Hematopoietic multipotent progenitor cell treated with erythropoietin and hydrocortisone succinate and interleukin-3 and kit ligand, for 4 days (in vitro differentiated cells): ENCODE data around the gene CCDC88C.

ENCODE experiments used
- DNase-seq: peaks from one replicate; pipeline ENCODE4 v3.0.0-alpha.2; 2015

CCDC88C gene

DNA sequence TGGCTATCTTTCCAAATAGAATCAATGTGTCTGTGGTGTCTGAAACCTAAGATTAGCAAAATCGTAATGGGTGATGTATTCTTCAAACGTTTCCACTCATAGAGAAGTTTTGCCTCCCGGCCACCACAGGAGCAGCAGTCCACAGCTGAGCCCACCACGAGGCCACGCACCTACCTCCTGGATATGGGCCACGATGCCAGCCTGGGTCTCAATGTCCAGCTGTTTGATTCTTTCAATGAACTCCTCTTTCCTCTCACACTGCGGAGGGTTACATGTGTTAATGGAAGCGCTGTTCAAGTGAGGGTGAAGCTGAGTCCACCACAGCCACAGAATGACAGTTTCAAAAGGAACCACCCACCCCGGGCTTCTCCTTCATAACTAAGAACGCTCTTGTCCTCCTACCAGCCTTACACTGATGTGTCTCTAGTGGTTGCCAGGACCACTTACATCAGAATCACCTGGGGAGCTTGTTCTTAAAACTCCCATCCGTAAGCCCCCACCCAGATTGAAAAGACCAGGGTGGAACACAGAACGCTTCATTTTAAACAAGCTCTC, 75.3 kb downstream of the CCDC88C start:
- DNase-seq, result peak; percentile 48

DNA sequence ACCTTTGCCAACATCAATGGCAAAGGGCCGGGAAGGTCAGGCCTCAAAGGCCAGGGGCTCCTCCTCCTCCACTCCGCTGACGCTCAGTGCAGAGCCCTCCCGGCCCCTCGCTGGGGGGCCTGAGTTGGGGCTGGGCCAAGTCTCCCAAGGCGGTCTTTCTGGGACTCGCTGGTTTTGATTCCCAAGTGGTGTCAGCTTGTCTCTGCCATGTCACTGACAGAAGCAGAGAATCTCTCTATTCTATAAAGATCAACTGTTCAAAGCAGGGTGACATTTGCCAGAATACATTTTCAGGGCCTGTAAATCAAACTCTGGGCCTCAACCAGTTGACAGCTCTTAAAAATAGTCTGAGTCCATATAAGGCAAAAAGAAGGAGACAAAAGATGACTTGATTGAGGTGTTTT, 75.9 kb downstream of the CCDC88C start:
- DNase-seq, result no peak

DNA sequence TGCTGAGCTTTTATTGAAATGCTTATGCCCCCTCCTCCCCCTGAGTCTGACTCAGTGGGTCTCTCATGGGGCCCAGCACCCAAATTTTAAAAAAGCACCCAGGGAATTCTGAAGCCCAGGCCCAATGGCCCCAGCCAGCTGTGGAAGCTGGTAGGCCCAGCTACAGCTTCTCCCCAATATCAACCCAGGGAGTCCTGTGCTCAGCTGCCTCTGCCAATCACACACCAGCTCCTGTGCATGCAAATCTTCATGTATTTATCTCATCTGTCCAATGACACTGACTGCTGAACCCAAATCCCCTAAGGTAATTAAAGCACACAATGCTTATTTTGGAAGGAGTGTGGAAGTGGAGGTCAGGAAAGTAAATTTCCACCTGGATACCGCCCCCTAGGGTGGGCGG, 76.3 kb downstream of the CCDC88C start:
- DNase-seq, result no peak

DNA sequence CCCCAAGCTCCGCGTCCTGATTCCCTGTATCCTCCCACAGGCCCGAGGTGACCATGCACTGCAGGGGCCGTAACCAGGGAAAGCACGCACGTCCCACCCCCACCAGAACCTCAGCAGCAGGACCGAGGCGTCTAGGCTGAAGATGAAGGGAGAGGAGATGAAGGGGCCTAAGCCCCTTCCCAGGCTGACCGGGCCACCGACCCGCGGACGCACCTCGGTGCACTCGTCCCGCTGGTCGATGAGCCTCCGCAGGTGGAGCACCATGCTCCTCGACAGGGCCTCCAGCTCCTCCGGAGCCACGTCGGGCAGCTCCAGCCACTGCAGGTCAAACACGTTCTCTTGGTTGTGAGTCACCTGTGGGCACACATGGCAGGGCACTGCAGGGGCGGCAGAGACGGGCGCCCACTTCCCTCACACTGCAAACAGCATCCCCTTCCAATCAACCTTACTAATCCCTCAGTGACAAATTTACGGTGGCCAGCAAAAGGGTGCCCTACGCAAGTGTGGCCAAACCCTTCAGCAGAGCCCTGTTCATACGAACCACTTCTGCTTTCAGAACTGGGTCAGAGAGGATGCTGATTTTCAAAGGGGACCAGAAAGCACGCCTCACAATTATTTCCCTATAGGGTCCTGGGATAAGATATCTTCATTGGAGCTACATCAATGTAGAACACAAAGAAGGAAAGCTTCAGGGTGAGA, 77.8 kb downstream of the CCDC88C start:
- DNase-seq, result no peak

DNA sequence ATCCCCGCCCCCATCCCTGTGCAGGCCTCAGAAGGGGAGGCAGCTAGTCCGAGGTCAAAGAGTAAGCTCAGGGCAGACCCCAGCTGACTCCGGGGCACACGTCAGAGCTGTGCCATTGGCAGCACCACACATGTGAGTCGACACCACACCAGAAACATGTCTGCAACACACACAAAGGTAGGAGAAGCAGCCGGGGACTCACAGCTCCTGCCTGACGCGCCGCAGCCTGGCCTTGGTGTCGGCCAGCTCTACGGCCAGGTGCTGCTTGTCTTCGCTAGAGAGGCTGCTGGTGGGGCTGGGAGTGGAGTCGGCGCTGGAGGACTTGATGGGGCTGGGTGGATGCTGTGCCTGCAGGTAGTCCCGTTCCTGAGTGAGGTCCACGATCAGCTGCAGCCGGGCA, 78.5 kb downstream of the CCDC88C start:
- DNase-seq, result no peak

DNA sequence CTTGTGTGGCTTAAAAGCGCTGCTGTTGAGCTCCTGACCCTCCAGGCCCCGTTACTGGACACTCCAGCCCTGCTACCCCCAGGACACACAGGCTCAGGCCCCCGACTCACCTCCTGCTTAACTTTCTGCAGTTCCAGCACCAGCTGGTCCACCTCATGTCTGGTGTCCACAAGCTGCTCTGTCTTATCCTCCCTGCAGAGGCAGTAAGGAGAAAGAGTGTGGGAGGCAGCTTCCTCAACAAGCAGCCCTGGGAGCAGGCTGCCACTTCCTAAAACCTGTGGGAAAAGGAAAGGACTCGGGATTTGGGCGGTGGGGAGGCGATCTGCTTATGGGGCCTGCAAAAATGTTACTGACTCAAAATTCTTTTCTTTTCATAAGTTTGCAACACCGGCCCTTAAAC, 79.2 kb downstream of the CCDC88C start:
- no peak for DNase-seq

DNA sequence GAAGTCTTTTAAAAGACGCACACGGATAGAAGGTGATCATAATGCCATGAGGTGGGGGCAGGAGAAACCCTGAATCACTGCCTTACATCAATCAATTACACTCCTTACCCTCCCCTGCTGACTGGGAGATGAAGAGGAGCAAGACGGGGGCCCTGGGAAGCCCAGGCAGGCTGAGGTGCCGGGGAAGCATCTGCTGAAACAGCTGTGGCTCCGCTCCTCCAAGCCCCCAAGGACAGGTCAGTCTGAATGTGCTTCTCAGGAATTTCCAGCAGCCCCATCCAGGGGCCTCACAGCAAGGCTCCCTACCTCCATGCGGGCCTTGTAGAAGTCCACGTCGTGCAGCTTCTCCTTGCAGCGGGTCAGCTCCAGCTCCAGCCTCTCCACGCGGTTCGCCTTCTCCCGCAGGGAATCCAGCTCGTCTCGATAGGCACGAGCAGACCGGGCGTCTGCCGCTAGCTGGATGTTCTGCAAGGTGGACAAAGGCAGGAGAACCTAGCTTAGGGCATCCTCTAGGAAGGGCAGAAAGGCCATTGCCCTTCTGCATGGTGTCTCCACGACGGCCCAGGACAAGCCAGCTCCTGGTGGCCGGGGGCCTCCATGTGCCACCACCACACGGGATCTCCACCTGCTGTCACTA, 79.8 kb downstream of the CCDC88C start:
- DNase-seq, result no peak

DNA sequence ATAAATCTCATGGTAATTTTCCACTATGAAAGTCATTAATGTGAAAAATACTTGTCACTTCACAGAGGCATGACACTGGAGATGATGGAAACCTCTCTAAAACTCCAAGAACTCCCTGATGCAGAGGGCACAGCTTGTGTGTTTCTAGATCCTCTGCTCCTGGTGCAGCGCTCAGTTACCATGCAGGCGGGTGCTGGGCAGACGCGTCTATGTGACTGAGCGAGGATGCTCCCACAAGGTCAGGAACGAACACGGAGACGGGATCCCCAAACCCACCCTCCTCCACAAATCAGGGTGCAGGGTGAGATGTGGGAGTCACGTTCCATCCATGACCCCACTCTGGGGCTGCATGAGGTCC, 81.5 kb downstream of the CCDC88C start:
- DNase-seq, result no peak

DNA sequence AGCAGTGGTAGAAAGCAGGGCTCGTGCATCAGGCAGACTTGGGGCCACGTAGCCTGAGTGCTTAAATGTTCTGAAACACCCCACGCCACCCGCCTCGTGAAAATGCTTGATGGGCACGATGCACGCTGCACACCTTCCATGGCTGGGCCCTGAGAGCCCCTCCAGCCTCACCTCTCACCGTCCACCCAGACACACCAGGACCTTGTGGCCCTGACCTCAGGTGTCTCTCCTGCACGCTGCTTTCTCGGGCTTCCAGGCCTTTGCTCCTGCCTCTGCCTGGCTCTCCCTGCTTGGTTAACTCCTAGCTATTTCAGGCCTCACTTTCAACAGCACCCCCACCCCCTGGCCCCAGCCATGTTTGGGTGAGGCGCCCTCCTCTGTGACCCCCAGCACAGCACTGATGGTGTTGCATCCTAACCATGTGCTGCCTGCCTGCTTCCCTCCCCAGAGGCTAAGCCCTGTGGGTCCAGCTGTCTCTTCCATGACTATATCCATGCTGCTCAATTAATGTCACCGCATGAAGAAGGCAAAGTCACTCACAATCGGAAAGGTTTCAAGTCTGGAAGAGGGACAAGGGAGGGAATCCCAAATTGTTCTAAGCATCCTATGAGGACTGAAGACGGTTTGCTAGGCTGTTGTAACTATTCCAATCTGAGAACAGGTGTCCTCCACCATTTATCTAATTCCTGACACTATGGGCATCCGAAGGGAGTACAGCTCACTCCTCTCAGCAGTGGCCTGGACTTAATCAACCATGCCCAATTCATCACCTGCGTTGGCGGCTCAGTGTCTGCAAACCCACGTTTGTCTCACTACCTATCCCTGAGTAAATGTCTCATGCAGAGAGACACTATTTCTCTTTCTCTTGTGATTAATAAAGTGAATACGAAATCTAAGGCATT, 82.2 kb downstream of the CCDC88C start:
- no peak for DNase-seq

DNA sequence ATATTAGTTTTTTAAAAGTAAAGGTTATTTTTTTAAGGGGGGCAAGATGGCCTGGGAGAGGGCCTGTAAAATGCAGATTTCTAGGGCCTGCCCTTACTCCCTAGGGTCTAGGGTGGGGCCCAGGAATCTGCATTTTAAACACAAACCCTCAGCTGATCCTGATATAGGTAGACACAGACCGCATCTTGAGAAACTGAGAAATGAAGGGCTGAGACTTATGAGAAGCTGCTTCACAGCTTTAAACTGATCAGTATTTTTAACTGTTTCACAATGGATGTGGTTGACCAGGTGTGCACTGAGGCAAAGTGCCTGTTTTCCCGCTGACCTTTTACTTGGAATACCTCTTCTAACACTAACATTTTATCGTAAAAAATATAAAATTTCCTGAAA, 84.0 kb downstream of the CCDC88C start:
- DNase-seq, result no peak

DNA sequence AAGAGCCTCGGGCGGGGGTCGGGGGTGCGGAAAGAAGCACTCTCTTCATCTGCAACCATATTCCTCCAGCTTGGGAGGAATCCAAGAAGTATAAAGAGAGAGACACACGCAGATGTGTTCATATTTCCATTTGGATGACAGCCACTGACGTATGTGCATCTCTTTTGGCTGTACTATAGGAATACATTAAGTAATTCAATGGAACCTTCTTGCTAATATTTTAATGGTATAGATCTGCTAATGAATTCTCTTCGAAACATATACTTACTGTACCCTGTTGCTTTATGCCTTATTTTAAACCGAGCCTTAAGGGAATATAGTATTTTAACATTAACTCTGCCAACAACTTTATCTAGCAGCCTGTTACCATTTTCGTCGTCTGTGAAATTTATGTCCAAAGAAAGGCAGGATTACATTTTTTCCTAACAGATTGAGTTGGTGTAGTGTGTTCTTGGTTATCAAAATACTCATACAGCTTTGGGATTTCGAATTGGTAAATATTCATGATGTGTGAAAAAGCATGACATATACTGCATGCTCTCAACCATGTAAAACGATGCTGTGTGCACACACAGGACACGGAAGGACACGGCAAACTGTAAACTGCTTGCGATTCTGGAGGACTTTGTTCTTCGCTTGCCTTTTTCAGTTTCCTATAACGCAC, 84.5 kb downstream of the CCDC88C start:
- DNase-seq, result no peak

DNA sequence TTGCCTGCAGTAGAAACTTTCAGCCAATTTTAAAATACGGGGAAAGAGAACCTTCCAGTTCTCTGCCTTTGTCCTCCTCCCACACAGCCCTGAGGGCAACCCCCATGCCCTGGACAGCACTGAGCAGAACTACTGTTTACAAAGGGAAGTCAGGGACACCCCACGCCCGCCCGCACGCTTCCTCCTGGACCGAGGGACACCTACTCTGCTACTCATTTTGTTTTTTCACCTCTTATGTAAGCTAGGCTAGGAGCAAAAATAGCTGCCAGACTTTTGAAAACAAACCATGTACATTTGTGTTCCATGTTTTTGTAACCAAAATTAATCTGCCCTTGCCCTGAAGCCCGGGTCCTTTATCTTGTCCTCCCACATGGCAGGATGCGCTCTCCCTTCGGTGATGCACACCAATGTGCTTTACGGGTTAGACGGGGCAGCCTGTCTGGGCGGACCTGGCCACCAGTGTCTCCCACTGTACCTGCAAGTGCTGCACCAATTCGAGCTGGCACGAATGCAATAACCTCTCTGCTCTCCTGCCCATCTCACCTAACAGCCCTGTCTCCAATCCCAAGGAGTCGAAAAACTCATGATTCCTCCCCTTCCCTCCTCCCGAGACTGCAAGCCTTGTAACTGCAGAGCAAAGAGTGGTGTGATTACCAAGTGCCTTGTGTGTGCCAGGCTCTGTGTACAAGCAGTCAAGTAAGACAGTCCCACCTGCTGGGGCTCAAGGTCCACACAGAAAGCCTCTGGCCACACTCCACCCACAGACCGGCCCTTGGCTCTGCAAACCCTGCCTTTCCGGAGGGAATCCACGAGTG, 85.2 kb downstream of the CCDC88C start:
- peak; percentile 85 for DNase-seq

DNA sequence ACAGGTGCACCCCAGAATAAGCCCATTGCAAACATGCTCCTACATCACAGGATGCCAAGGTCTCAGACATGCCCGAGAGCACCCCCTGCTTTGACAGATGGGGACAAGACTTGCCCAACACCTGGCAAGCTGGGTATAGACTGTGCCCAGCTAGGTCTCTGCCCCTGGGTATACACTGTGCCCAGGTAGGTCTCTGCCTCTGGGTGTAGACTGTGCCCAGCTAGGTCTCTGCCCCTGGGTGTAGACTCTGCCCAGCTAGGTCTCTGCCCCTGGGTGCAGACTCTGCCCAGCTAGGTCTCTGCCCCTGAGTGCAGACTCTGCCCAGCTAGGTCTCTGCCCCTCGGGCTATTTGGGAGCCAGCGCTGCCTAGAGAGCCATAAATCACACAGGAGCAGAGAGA, 85.9 kb downstream of the CCDC88C start:
- no peak for DNase-seq

DNA sequence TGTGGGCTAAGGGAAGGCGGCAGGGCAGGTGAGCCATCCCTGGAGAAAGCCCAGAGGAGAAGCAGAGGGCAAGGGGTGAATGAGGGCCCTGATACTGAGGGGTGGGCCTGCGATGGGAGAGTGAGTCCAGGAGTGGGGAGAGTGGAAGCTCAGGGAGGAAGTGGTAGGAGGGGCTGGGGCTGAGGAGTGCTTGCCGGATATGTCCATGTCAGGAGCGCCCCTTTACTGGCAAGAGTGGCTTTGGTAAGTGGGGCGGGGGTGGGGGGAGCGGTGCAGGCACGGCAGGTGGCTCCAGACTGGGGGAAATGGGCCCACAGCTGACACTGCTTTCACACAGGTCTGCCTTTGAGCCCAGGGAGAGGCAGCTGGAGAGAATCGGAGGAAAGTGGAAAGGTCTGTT, 86.8 kb downstream of the CCDC88C start:
- DNase-seq, result peak; percentile 43

DNA sequence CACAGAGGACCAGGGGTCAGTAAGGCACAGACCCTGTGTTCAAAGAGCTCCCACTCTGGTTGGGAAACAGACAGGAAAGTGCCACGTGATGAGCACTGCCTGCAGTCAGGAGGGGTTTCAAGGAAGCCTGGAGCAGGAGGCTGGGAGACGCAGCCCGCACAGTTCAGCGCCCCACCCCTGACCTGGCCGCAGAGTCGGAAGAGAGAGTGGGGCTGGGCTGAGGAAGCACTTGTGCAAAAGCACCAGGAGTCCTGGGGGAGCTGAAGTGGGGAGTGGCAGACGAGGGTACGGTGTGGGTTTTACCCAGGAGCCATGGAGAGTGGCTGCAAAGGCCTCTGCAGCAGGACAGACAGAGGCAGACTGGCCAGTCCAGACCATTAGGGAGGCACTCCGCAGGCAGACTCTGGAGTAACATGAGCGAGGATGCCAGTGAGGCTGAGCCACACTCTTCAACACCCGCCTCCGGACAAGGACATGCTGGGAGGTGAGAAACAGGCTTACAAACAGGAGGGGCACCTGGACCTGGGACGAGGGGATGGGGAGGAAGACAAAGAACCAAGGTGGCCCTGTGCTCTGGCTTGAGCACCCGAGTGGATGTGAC, 87.4 kb downstream of the CCDC88C start:
- peak; percentile 56 for DNase-seq

DNA sequence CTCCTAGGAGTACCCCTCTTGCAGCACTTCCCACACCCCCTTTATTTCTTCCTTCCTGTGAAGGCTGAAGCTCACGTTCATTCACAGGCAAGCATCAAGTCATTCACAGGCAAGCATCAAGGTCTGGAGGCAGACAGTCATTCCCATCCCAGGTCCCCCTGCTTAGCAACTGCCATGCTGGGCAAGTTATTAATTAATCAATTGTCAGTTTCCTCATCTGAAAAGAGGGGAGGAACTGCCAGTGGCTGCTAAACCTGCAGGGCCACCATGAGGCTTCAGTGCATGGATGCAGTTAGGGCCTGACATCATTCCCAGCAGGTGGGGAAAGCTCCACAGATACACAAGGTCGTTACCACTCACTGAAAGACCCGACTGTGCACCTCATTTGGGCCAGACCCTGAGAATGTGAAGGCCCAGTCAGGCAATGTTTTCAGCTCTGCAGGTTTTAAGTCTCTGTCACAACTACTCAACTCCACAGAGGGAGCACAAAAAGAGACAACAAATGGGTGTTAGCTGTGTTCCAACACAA, 88.1 kb downstream of the CCDC88C start:
- no peak for DNase-seq

DNA sequence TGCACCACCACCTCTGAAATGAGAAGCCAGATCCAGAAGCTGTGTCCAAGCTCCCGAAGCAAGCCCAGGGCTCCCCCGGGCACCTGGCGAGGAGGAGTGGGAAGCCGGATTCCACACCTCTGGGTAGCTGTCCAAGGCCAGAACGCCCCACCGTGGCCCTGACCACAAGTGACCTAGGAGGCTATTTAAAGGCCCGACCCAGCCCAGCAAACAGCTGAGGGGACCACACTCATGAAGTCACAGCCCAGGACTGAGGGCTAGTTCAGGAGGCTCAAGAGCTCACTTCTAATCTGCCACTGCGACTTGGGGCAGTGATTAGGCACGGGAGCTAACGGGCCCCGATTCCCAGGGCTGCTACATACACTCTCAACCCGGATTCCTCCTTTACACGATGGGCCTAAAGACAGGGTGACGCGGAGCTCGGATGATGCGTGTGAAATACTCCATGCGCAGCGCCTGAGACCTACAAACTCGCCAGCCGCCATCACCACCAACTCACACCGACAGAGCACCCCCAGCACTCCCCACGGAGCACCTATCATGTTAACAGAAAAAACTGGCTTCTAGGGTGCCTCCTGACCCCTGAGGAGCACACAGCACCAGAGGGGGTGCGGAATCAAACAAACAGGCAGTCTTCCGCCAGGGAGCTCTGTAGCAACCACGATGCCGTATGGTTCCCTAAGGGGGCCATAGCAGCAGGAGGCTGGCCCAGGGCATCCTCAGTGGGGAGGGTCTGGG, 89.1 kb downstream of the CCDC88C start:
- DNase-seq, result no peak

DNA sequence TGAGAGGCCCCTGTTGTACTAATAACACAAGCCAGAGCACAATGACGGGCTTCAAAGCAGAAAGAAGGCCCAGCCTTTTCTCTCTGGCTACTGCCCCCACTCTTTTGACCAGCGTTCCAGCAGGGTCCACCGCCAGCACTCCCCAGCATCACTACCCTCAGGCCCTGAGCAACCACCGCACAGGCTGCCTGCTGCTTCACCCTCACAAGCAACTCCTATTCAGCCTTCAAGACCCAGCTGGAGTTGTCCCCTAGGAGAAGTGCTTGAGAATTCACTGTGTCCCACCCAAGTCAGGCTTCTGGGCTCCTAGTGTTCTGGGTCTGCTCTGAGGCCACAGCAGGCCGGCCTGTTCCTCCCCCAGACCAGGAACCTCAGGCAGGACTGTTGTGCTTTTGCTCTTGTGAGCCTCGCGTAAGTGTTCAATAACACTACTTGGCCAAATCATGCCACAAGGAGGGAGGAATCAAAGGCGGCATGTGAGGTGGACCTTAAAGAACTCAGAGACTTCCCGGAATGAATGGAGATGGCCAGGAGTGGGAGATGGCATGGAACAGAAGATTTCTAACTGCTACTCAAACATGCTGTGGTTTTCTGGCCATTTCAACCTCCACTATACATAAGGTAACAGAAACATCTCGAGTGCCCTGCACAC, 89.8 kb downstream of the CCDC88C start:
- DNase-seq, result no peak

DNA sequence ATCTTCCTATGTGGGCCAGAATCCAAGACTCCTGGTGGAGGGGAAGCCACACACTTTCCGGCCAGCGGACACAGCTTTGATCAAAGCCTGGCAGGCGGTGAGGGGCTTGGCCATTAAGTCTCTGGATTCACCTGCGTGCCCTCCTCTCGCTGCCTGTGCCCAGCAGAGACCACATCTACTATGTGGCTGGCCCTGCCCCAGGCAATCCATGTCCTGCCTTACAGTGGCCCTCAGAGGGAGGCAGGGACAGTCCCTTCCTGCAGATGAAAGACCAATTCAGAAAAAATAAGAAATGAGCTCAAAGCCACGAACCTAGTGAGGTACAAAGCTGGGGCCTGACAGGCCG, 90.4 kb downstream of the CCDC88C start:
- no peak for DNase-seq

DNA sequence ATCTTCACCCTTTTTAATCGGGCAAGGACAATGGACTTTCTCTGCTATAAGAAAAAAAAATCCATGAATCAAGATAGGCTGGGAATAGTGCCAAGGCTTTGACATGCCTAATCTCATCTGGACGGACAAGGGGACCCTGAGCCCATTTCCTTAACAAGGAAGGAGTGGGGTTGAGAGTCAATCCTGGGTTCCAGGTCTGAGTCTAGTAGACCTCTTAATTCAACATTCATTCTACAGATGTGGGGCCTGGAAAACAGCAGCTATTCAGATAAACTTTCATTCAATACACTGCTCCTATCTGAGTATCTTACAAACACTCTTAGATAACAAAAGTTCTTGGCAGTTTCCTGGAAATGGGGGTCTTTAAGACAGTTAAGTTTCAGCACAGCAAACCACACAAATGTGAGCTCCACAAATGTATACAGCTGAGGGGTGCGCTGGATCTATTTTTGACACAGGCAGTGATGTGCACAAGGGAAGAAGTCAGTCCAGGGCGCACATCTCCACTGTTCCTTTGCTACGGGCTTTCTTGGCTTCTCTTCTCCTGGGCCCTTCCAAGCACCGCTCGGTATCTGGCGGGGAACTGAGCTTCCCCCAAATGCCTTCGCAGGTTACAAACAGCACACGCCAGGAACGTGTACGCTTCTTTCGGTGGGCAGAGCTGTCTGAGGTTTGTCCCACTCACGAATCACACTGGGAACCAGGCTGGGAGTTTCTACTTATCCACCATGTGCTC, 90.9 kb downstream of the CCDC88C start:
- peak; percentile 74 for DNase-seq
